ENCODE data around the gene CLDN11.

DNA sequence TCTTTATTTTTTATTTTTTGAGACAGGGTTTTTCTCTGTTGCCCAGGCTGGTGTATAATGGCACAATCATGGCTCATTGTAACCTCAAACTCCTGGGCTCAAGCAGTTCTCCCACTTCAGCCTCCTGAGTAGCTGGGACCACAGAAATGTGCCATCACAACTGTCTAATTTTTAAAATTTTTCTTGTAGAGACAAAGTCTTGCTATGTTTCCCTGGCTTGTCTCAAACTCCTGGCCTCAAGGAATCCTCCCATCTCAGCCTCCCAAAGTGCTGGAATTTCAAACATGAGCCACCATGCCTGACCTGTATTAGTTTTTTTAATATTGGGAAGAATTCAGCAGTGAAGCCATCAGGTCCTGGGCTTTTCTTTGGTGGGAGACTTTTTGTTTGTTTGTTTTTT is 13.6 kb upstream of the CLDN11 start:
- TF ChIP-seq, protein P1, sequence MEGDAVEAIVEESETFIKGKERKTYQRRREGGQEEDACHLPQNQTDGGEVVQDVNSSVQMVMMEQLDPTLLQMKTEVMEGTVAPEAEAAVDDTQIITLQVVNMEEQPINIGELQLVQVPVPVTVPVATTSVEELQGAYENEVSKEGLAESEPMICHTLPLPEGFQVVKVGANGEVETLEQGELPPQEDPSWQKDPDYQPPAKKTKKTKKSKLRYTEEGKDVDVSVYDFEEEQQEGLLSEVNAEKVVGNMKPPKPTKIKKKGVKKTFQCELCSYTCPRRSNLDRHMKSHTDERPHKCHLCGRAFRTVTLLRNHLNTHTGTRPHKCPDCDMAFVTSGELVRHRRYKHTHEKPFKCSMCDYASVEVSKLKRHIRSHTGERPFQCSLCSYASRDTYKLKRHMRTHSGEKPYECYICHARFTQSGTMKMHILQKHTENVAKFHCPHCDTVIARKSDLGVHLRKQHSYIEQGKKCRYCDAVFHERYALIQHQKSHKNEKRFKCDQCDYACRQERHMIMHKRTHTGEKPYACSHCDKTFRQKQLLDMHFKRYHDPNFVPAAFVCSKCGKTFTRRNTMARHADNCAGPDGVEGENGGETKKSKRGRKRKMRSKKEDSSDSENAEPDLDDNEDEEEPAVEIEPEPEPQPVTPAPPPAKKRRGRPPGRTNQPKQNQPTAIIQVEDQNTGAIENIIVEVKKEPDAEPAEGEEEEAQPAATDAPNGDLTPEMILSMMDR (IDR thresholded peaks at IDR 0.05): no peak
- no peak for TF ChIP-seq EZH2 (IDR thresholded peaks at IDR 0.05)
- no peak for TF ChIP-seq EZH2phosphoT487 (IDR thresholded peaks at IDR 0.05)
